ENCODE data around the gene ACER3. TPM values are rescaled to one million over a fixed set of nuclear protein-coding genes. Genes with fewer than 3 reads are reported as not detected.
A peak's percentile ranks its signal among the peaks of the same experiment; 100 is the strongest.

Gene ACER3
- polyA plus RNA-seq, 4 donors = 3.8 to 9.5 (median 6.0) TPM

GRCh38 chr11:77038029-77038824, 177.5 kb downstream of the ACER3 start:
- peaks cover 2 to 40% (median 4%) of the 10 kb centered on the region in 3 donors for H3K4me1 ChIP-seq (ENCODE audit: control insufficient read depth in 3 of 3, insufficient read depth in 2 of 3, low read depth in 1 of 3, low read length in 2 of 3)
- H3K27ac ChIP-seq (ENCODE audit: low read depth in 1 of 3, low read length in 2 of 3) = no peak overlapping the region
- H3K36me3 ChIP-seq (ENCODE audit: control insufficient read depth in 3 of 3, insufficient read depth in 2 of 3, low read depth in 1 of 3, low read length in 3 of 3) = no peaks in the 10 kb centered on the region
- no peak overlapping the region for H3K4me3 ChIP-seq (ENCODE audit: low read depth in 1 of 3, low read length in 3 of 3)
- H3K27me3 ChIP-seq (ENCODE audit: control insufficient read depth in 3 of 3, insufficient read depth in 3 of 3, low read length in 3 of 3) = peaks cover 0 to 16% (median 8%) of the 10 kb centered on the region in 3 donors
- 78 to 83% (median 83%) methylated on average over 10 of the region's 10 CpGs for WGBS, 3 donors
- FAIRE-seq (no peak), DNase-seq (no peak)
- H3K9me3 ChIP-seq (ENCODE audit: control insufficient read depth in 2 of 2, insufficient read depth in 1 of 2, low read depth in 1 of 2, low read length in 1 of 2) = peaks cover 0 to 3% of the 10 kb centered on the region in 2 donors

- Histone ChIP-seq H3K36me3 (ENCODE audit: control insufficient read depth in 3 of 3, insufficient read depth in 2 of 3, low read depth in 1 of 3, low read length in 3 of 3) (no peaks in the 10 kb centered on the region), H3K27me3 (ENCODE audit: control insufficient read depth in 3 of 3, insufficient read depth in 3 of 3, low read length in 3 of 3) (peaks cover 0 to 16% (median 8%) of the 10 kb centered on the region in 3 donors), H3K4me1 (ENCODE audit: control insufficient read depth in 3 of 3, insufficient read depth in 2 of 3, low read depth in 1 of 3, low read length in 2 of 3) (peaks cover 2 to 38% (median 4%) of the 10 kb centered on the region in 3 donors), H3K27ac (ENCODE audit: low read depth in 1 of 3, low read length in 2 of 3) (no peak overlapping the region), H3K4me3 (ENCODE audit: low read depth in 1 of 3, low read length in 3 of 3) (no peak overlapping the region), H3K9me3 (ENCODE audit: control insufficient read depth in 2 of 2, insufficient read depth in 1 of 2, low read depth in 1 of 2, low read length in 1 of 2) (peaks cover 0 to 3% of the 10 kb centered on the region in 2 donors)
- WGBS, 3 donors = 76 to 89% (median 85%) methylated on average over 16 of the region's 16 CpGs
- FAIRE-seq = no peak
- DNase-seq = no peak
Observed at GRCh38 chr11:77038825-77039326, 178.2 kb downstream of the ACER3 start.

- FAIRE-seq (no peak), DNase-seq (peak; percentile 66 to 83)
- H3K4me1 ChIP-seq (ENCODE audit: control insufficient read depth in 3 of 3, insufficient read depth in 2 of 3, low read depth in 1 of 3, low read length in 2 of 3) = peaks cover 2 to 29% (median 4%) of the 10 kb centered on the region in 3 donors
- peaks cover 0 to 16% (median 8%) of the 10 kb centered on the region in 3 donors for H3K27me3 ChIP-seq (ENCODE audit: control insufficient read depth in 3 of 3, insufficient read depth in 3 of 3, low read length in 3 of 3)
- peaks cover 0 to 3% of the 10 kb centered on the region in 2 donors for H3K9me3 ChIP-seq (ENCODE audit: control insufficient read depth in 2 of 2, insufficient read depth in 1 of 2, low read depth in 1 of 2, low read length in 1 of 2)
- WGBS, 3 donors = 17 to 33% (median 23%) methylated on average over 88 to 109 of the region's 109 CpGs
- H3K27ac ChIP-seq (ENCODE audit: low read depth in 1 of 3, low read length in 2 of 3) = no peak overlapping the region
- no peaks in the 10 kb centered on the region for H3K36me3 ChIP-seq (ENCODE audit: control insufficient read depth in 3 of 3, insufficient read depth in 2 of 3, low read depth in 1 of 3, low read length in 3 of 3)
- peak overlapping the region in 2 of 3 donors; percentile 15 to 38 for H3K4me3 ChIP-seq (ENCODE audit: low read depth in 1 of 3, low read length in 3 of 3)
Observed at GRCh38 chr11:77039491-77040400, 179.0 kb downstream of the ACER3 start.

DNA sequence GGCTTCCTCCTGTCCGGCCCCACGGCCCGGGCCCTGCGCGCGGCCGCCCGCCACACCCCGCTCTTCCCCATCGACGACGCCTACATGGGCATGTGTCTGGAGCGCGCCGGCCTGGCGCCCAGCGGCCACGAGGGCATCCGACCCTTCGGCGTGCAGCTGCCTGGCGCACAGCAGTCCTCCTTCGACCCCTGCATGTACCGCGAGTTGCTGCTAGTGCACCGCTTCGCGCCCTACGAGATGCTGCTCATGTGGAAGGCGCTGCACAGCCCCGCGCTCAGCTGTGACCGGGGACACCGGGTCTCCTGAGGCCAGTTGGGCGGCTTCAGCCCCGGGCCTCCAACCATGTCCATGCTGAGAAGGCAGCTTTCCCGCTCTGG, 179.7 kb downstream of the ACER3 start:
- DNase-seq (no peak), FAIRE-seq (no peak)
- Histone ChIP-seq H3K9me3 (ENCODE audit: control insufficient read depth in 2 of 2, insufficient read depth in 1 of 2, low read depth in 1 of 2, low read length in 1 of 2) (peaks cover 0 to 3% of the 10 kb centered on the region in 2 donors), H3K4me1 (ENCODE audit: control insufficient read depth in 3 of 3, insufficient read depth in 2 of 3, low read depth in 1 of 3, low read length in 2 of 3) (peaks cover 1 to 23% (median 2%) of the 10 kb centered on the region in 3 donors), H3K4me3 (ENCODE audit: low read depth in 1 of 3, low read length in 3 of 3) (no peak overlapping the region), H3K27ac (ENCODE audit: low read depth in 1 of 3, low read length in 2 of 3) (no peak overlapping the region), H3K36me3 (ENCODE audit: control insufficient read depth in 3 of 3, insufficient read depth in 2 of 3, low read depth in 1 of 3, low read length in 3 of 3) (no peaks in the 10 kb centered on the region), H3K27me3 (ENCODE audit: control insufficient read depth in 3 of 3, insufficient read depth in 3 of 3, low read length in 3 of 3) (peaks cover 0 to 16% (median 10%) of the 10 kb centered on the region in 3 donors)
- 80 to 95% (median 85%) methylated on average over 33 to 37 of the region's 37 CpGs for WGBS, 3 donors

GRCh38 chr11:77040889-77041288, 180.2 kb downstream of the ACER3 start:
- Histone ChIP-seq H3K27ac (ENCODE audit: low read depth in 1 of 3, low read length in 2 of 3) (no peak overlapping the region), H3K27me3 (ENCODE audit: control insufficient read depth in 3 of 3, insufficient read depth in 3 of 3, low read length in 3 of 3) (peaks cover 0 to 16% (median 10%) of the 10 kb centered on the region in 3 donors), H3K4me3 (ENCODE audit: low read depth in 1 of 3, low read length in 3 of 3) (no peak overlapping the region), H3K9me3 (ENCODE audit: control insufficient read depth in 2 of 2, insufficient read depth in 1 of 2, low read depth in 1 of 2, low read length in 1 of 2) (peaks cover 0 to 3% of the 10 kb centered on the region in 2 donors), H3K4me1 (ENCODE audit: control insufficient read depth in 3 of 3, insufficient read depth in 2 of 3, low read depth in 1 of 3, low read length in 2 of 3) (peaks cover 0 to 20% (median 2%) of the 10 kb centered on the region in 3 donors), H3K36me3 (ENCODE audit: control insufficient read depth in 3 of 3, insufficient read depth in 2 of 3, low read depth in 1 of 3, low read length in 3 of 3) (no peaks in the 10 kb centered on the region)
- no peak for FAIRE-seq
- DNase-seq = no peak
- 91 to 96% (median 94%) methylated on average over 13 of the region's 13 CpGs for WGBS, 3 donors

DNA sequence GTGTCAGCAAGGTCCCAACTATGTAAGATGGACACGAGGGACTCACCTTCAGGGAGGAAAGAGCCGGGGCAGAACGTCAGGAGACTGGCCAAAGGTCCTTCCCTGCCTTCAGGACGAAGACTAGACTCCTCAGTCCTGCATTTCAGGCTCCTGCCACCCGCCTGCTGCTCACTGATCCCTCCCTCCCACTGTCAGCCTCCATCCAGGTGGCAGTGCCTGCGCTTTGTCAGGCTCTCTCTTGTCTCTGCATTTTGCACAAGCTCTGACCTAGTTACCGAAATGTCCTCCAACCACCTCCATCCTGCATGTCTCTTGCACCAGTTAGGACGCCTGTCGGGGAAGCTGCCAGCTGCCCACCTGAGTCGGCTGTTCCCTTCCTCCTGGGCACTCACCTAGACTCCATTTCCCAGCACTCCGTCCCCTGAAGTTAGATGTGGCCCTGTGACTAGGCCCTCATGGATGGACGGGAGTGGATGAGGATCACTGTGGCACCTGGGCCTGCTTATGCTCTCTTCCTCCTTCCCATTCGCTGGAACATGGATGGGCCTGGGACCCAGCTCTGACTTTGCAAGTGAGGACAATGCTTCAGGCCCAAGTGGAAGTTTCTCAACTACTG, 181.5 kb downstream of the ACER3 start:
- peaks cover 0 to 16% (median 2%) of the 10 kb centered on the region in 3 donors for H3K4me1 ChIP-seq (ENCODE audit: control insufficient read depth in 3 of 3, insufficient read depth in 2 of 3, low read depth in 1 of 3, low read length in 2 of 3)
- H3K4me3 ChIP-seq (ENCODE audit: low read depth in 1 of 3, low read length in 3 of 3) = no peak overlapping the region
- WGBS, 3 donors = 81 to 89% (median 82%) methylated on average over 13 of the region's 13 CpGs
- DNase-seq = no peak
- H3K36me3 ChIP-seq (ENCODE audit: control insufficient read depth in 3 of 3, insufficient read depth in 2 of 3, low read depth in 1 of 3, low read length in 3 of 3) = no peaks in the 10 kb centered on the region
- no peak for FAIRE-seq
- H3K9me3 ChIP-seq (ENCODE audit: control insufficient read depth in 2 of 2, insufficient read depth in 1 of 2, low read depth in 1 of 2, low read length in 1 of 2) = peaks cover 0 to 3% of the 10 kb centered on the region in 2 donors
- H3K27me3 ChIP-seq (ENCODE audit: control insufficient read depth in 3 of 3, insufficient read depth in 3 of 3, low read length in 3 of 3) = peaks cover 0 to 16% (median 10%) of the 10 kb centered on the region in 3 donors
- no peak overlapping the region for H3K27ac ChIP-seq (ENCODE audit: low read depth in 1 of 3, low read length in 2 of 3)

DNA sequence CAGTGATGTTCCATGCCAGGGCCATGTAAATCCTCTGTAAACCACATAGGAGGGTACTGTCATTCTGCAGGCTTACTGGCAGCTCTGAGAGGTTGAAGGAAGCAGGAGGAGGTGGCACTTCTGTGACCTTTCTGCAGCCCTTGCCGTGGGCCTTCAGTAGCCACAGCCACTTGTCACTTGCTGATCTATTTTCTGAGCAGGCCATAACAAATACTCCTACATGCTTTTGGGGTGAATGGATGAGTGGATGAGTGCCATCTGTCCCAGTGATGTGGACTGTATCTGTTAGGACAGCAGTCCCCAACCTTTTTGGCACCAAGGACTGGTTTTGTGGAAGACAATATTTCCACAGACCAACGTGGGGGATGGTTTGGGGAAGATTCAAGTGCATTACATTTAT, 183.6 kb downstream of the ACER3 start:
- H3K4me3 ChIP-seq (ENCODE audit: low read depth in 1 of 3, low read length in 3 of 3) = no peak overlapping the region
- DNase-seq = no peak
- peaks cover 0 to 20% (median 7%) of the 10 kb centered on the region in 3 donors for H3K4me1 ChIP-seq (ENCODE audit: control insufficient read depth in 3 of 3, insufficient read depth in 2 of 3, low read depth in 1 of 3, low read length in 2 of 3)
- H3K36me3 ChIP-seq (ENCODE audit: control insufficient read depth in 3 of 3, insufficient read depth in 2 of 3, low read depth in 1 of 3, low read length in 3 of 3) = no peaks in the 10 kb centered on the region
- peaks cover 0 to 8% (median 6%) of the 10 kb centered on the region in 3 donors for H3K27me3 ChIP-seq (ENCODE audit: control insufficient read depth in 3 of 3, insufficient read depth in 3 of 3, low read length in 3 of 3)
- peaks cover 0 to 3% of the 10 kb centered on the region in 2 donors for H3K9me3 ChIP-seq (ENCODE audit: control insufficient read depth in 2 of 2, insufficient read depth in 1 of 2, low read depth in 1 of 2, low read length in 1 of 2)
- no peak for FAIRE-seq
- no peak overlapping the region for H3K27ac ChIP-seq (ENCODE audit: low read depth in 1 of 3, low read length in 2 of 3)
- 72 to 86% (median 79%) methylated on average over 2 of the region's 2 CpGs for WGBS, 3 donors

DNA sequence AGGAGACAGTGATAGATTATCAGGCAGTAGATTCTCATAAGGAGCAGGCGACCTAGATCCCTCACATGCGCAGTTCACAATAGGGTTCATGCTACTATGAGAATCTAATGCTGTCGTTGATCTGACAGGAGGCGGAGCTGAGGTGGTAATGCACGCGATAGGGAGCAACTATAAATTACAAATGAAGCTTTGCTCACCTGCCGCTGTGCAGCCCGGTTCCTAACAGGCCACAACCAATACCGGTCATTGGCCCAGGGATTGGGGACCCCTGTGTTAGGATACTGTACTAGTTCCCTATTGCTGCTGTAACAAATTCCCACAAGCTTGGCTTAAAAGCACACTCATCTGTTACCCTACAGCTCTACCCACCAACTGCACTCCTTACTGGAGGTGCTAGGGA, 184.2 kb downstream of the ACER3 start:
- peaks cover 0 to 20% (median 5%) of the 10 kb centered on the region in 3 donors for H3K4me1 ChIP-seq (ENCODE audit: control insufficient read depth in 3 of 3, insufficient read depth in 2 of 3, low read depth in 1 of 3, low read length in 2 of 3)
- FAIRE-seq (no peak), DNase-seq (no peak)
- H3K27ac ChIP-seq (ENCODE audit: low read depth in 1 of 3, low read length in 2 of 3) = no peak overlapping the region
- H3K9me3 ChIP-seq (ENCODE audit: control insufficient read depth in 2 of 2, insufficient read depth in 1 of 2, low read depth in 1 of 2, low read length in 1 of 2) = peaks cover 0 to 3% of the 10 kb centered on the region in 2 donors
- no peak overlapping the region for H3K4me3 ChIP-seq (ENCODE audit: low read depth in 1 of 3, low read length in 3 of 3)
- peaks cover 0 to 7% (median 6%) of the 10 kb centered on the region in 3 donors for H3K27me3 ChIP-seq (ENCODE audit: control insufficient read depth in 3 of 3, insufficient read depth in 3 of 3, low read length in 3 of 3)
- H3K36me3 ChIP-seq (ENCODE audit: control insufficient read depth in 3 of 3, insufficient read depth in 2 of 3, low read depth in 1 of 3, low read length in 3 of 3) = no peaks in the 10 kb centered on the region
- WGBS, 3 donors = 93 to 95% (median 95%) methylated on average over 9 of the region's 9 CpGs

Data from small intestine (tissue), 7 donors.